CD4-positive, alpha-beta T cell treated with Interleukin-6 at 100 ng/mL for 8 hours (primary cell): Measurements from ENCODE around the gene TRIM49C.
"Not testable (repeated sequence)": the region's sequence is repeated elsewhere in the genome, so short reads cannot be mapped to it uniquely, and the experiment has no call there.

Source experiments
- DNase-seq: peaks from one replicate; pipeline ENCODE4 v3.0.0-alpha.2; 2020; ENCODE audit warnings: mixed read lengths, low spot score

Gene TRIM49C, protein sequence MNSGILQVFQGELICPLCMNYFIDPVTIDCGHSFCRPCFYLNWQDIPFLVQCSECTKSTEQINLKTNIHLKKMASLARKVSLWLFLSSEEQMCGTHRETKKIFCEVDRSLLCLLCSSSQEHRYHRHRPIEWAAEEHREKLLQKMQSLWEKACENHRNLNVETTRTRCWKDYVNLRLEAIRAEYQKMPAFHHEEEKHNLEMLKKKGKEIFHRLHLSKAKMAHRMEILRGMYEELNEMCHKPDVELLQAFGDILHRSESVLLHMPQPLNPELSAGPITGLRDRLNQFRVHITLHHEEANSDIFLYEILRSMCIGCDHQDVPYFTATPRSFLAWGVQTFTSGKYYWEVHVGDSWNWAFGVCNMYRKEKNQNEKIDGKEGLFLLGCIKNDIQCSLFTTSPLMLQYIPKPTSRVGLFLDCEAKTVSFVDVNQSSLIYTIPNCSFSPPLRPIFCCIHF

DNA sequence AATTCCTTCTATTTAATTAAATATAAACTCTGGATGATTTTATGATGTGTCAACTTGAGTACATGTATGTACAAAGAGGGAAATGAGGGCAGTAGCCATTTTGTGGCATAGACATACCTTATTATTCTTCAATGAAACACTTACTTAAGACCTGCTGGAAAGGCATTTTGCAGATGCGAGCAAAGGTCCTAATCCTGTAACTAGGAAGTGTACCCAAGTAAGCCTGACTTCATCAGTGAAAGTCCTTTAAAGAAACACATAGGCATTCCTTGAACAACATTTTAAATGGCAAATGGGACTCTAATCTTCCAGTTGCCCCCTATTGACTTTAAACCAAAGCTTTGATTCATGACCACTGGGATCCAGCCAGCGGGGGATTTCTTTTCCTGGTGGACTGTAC is at the start of gene TRIM49C:
TSS of gene TRIM49C (plus strand) at position 301 of the 400 bp plus-strand sequence. CDS start 4,106 bp downstream, outside the sequence.
- not testable (repeated sequence) for DNase-seq

DNA sequence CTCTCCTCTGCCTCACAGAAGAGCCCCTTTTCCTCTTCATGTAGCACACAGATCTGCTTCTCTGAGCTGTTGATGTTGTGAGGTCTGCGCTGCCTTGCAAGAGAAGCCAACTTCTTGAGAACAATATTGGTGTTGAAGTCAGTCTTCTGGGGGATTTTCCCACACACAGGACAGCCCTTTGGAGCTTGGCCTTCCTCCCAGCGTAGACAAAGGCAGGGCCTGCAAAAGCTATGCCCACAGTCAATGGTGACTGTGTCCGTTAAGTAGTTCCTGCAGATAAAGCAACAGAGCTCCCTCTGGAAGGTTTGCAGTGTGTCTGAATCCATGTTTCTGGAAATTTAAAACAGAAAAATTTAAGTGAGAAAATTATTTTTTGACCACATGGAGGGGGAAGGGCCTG is 6.7 kb upstream of the TRIM49C start:
- DNase-seq = not testable (repeated sequence)

DNA sequence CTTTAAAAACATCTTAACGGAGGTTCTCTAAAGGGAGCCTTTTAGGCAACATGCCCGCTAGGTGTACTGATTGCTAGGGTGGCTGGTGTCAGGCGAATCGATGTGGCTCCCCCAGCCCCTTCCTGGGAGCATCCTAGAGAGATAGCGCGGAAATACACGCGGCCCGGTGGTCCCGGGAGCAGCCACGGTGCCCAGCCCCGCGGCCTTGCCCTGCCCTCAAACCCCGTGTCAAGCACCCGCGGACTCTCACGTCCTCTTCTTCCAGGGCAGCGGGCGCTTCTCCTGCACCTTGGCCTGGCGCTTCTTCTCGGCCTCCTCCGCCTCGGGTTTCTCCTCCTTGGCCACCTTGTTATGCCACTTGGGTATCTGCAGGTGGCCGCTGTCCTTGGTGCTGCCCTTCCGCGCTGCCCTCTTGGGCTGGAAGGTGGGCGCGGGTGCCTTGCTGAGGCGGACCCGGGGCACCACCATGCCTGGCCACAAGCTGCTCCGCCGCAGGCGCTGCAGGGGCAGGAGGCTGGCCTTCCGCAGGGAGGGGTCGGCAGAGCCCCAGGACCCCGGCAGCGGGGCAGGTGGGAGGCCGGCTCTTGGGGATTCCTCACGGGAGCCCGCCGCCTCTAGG is 20.8 kb downstream of the TRIM49C start:
- not testable (repeated sequence) for DNase-seq

DNA sequence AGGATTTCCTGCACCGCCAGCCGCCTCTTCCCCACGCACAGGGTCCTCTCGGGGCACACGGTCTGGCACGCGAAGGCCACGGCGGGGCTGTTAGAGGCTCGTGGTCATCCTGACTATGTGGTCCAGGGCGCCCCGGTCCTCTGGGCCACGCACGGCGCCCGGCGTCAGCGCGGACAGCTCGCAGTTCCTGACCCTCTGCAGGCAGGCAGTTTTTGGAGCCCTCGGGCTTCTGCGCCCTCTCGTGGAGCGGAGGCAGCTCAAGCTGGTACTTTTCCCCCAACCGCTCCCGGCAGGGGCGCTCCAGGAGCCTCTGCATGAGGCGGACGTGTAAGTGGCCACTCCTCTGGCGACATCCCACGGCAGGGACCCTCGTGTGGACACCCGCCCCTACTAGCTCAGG is 21.4 kb downstream of the TRIM49C start:
- DNase-seq = not testable (repeated sequence)

DNA sequence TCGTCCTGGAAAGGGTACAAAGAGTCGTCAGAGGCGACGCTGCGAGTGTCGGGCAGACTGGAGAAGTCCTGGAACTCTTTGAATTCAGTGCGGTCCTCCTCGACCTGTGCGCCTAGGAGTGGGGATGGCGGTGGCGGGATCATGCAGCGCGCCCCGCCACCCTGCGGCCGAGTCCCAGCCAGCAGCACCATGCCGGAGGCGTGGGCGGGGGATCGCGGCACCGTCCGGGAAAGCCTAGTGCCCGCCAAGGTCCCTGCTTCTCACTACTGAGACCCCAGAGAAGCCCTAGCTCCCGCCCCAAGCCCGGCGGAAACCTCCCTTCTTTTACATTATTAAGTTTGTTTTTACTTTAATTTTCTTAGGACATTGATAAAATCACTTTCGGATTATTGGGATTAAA is 22.6 kb downstream of the TRIM49C start:
- not testable (repeated sequence) for DNase-seq

DNA sequence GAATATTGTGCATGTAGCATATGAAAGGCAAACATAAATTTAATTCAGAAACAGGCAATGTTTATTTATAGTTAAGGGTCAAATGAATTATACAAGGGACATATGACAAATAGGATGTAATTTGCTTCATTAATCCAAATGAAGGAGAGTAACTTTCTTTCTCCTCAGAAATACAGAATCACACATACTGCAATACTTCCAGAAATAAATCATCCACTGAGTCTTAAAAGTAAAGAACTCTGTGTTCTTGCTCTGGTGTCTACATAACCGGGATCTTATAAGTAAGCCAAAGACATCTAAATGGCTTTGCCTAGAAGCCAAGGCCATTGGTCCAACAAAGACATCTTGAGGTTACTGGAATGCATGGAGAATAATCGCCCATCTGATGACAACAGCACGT is 54.7 kb downstream of the TRIM49C start, which contains the start of gene UBTFL1:
TSS of gene UBTFL1 (plus strand) at position 301 of the 400 bp plus-strand sequence. CDS start at position 301, 0 bp downstream.
- not testable (repeated sequence) for DNase-seq

DNA sequence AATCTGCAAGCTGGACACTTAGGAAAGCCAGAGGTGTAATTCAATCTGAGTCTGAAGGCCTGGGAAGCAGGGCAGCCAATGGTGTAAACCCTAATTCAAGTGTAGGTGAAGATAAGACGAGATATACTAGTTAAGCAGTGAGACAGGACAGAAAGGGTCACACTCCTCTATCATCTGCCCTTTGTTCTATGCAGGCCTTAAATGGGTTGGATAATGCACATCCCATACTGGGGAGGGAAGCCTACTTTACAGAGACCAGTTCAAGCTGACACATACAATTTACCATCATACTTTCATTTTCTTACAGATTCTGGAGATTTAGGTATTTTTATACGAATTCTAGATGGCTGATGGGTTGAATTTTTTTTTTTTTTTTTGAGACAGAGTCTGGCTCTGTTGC is 57.8 kb downstream of the TRIM49C start:
- DNase-seq = not testable (repeated sequence)
